ENCODE data around the gene ARFGAP1.

ARFGAP1 gene

GRCh38 chr20:63258781-63259180, 13.8 kb upstream of the ARFGAP1 start:
- in situ Hi-C loops (cut with MboI; ENCODE audit: low sequenced_read_pairs) = no loop called here

GRCh38 chr20:63259734-63260460, 12.7 kb upstream of the ARFGAP1 start:
- in situ Hi-C loops (cut with MboI; ENCODE audit: low sequenced_read_pairs) = no loop called here

GRCh38 chr20:63260521-63260920, 12.1 kb upstream of the ARFGAP1 start:
- in situ Hi-C loops (cut with MboI; ENCODE audit: low sequenced_read_pairs) = no loop called here

- in situ Hi-C loops (cut with MboI; ENCODE audit: low sequenced_read_pairs) = no loop called here
Measured at GRCh38 chr20:63261060-63261794, 11.4 kb upstream of the ARFGAP1 start.

- in situ Hi-C loops (cut with MboI; ENCODE audit: low sequenced_read_pairs) = no loop called here
Measured at GRCh38 chr20:63261795-63262528, 10.7 kb upstream of the ARFGAP1 start.

- in situ Hi-C loops (cut with MboI; ENCODE audit: low sequenced_read_pairs) = no loop called here
Measured at GRCh38 chr20:63262836-63263235, 9.8 kb upstream of the ARFGAP1 start.

GRCh38 chr20:63264000-63264399, 8.6 kb upstream of the ARFGAP1 start:
- in situ Hi-C loops (cut with MboI; ENCODE audit: low sequenced_read_pairs) = no loop called here

- in situ Hi-C loops (cut with MboI; ENCODE audit: low sequenced_read_pairs) = no loop called here
Measured at GRCh38 chr20:63264519-63264918, 8.1 kb upstream of the ARFGAP1 start.

GRCh38 chr20:63265891-63266515, 6.6 kb upstream of the ARFGAP1 start:
- in situ Hi-C loops (cut with MboI; ENCODE audit: low sequenced_read_pairs) = no loop called here

GRCh38 chr20:63267691-63268090, 4.9 kb upstream of the ARFGAP1 start:
- in situ Hi-C loops (cut with MboI; ENCODE audit: low sequenced_read_pairs) = no loop called here

GRCh38 chr20:63268256-63268655, 4.4 kb upstream of the ARFGAP1 start:
- in situ Hi-C loops (cut with MboI; ENCODE audit: low sequenced_read_pairs) = no loop called here

GRCh38 chr20:63268671-63269439, 3.8 kb upstream of the ARFGAP1 start:
- in situ Hi-C loops (cut with MboI; ENCODE audit: low sequenced_read_pairs) = no loop called here

- in situ Hi-C loops (cut with MboI; ENCODE audit: low sequenced_read_pairs) = no loop called here
Measured at GRCh38 chr20:63269724-63270123, 2.9 kb upstream of the ARFGAP1 start.

GRCh38 chr20:63270606-63271325, 1.8 kb upstream of the ARFGAP1 start:
- in situ Hi-C loops (cut with MboI; ENCODE audit: low sequenced_read_pairs) = no loop called here

- in situ Hi-C loops (cut with MboI; ENCODE audit: low sequenced_read_pairs) = no loop called here
Measured at GRCh38 chr20:63273059-63273579, 506 bp downstream of the ARFGAP1 start.

GRCh38 chr20:63273635-63274380, 1.2 kb downstream of the ARFGAP1 start:
- in situ Hi-C loops (cut with MboI; ENCODE audit: low sequenced_read_pairs) = no loop called here

GRCh38 chr20:63274381-63275228, 2.0 kb downstream of the ARFGAP1 start:
- in situ Hi-C loops (cut with MboI; ENCODE audit: low sequenced_read_pairs) = no loop called here

GRCh38 chr20:63275825-63276224, 3.2 kb downstream of the ARFGAP1 start:
- in situ Hi-C loops (cut with MboI; ENCODE audit: low sequenced_read_pairs) = no loop called here
